ENCODE measurements around the gene TMEM150C. TPM values are rescaled to one million over a fixed set of nuclear protein-coding genes. Genes with fewer than 3 reads are reported as not detected.

Gene TMEM150C
- total RNA-seq = 3.1 and 3.3 TPM in 2 replicates

DNA sequence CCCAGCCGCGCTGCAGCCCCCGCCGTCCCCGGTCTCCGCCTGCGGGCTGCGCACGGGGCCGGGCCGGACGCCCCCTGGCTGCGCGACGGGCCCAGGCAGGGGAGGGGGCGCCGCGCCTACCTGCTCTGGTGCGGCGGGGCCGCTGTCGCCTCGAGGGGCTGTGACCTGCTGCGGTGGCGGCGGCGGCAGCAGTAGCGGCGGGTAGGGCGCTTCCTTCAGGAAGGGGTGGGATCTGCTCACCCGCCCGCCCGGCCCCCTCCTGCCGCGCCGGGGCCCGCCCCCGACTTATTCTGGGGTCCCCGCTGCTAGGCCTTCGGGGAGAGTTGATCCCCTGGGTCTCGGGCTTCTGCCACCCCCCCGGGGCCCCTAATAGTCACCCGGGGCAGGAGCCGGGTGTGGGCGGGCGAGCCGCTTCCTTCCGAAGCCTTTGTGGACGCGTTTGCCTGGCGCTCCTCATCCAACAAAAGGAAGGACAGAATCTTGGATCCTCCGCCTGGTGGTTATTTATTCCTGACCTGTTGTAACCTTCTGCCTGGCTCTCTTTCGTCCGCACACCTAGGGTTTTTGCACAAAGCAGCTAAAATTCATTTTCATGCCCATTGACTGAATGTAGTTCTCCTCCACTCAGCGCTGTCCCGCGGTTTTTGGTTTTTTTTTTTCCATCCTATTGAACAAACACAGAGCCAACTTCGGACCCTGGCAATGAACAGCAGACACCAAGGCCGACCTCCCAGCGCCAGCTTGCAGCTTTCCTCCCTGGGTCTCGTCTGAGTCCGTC, at the start of gene TMEM150C:
Gene TMEM150C (minus strand): TSS at position 203 of the 778 bp plus-strand sequence. CDS start 57,331 bp downstream, outside the sequence.

Other genes starting within 250 kb of the TMEM150C start
- 97.1 and 97.3 TPM in 2 replicates for gene HNRNPD, start 188.0 kb downstream of the TMEM150C start, total RNA-seq
- 206 and 257 TPM in 2 replicates for gene HNRNPDL, start 131.5 kb downstream of the TMEM150C start, total RNA-seq
- 59.7 and 61.0 TPM in 2 replicates for gene ENOPH1, start 131.4 kb downstream of the TMEM150C start, total RNA-seq
- gene SCD5, start 236.8 kb upstream of the TMEM150C start, total RNA-seq = 55.7 and 72.3 TPM in 2 replicates